Activated CD4-positive, alpha-beta T cell treated with anti-CD3 and anti-CD28 coated beads for 36 hours (primary cell): ENCODE measurements around the gene BNIP1. TPM values are rescaled to one million over a fixed set of nuclear protein-coding genes. Genes with fewer than 3 reads are reported as not detected.

ENCODE experiments used
- ATAC-seq: fragments of 200-7000 bp; cut with Tn5 transposase; one replicate; pipeline ENCODE4 v1.10.0; 2021; ENCODE audit warnings: mild to moderate bottlenecking, moderate library complexity
- CTCF ChIA-PET: fragments of 350-600 bp; sonication (Branson Sonifier 250); formaldehyde crosslinking; loops from one replicate; lab custom pipeline; 2021; ENCODE audit warnings: antibody characterized with exemption; lab: Charles Lee
- POLR2A ChIA-PET: fragments of 350-600 bp; sonication (Branson Sonifier 250); formaldehyde crosslinking; loops from one replicate; lab custom pipeline; 2021; ENCODE audit warnings: antibody characterized with exemption, inconsistent platforms; lab: Charles Lee
- DNase-seq: peaks from one replicate; pipeline ENCODE4 v3.0.0-alpha.2; 2020
- H3K27ac Mint-ChIP-seq: one replicate; pipeline ENCODE4 v1.8.0; 2021; ENCODE audit warnings: mixed read lengths
- H3K27me3 Mint-ChIP-seq: one replicate; pipeline ENCODE4 v1.8.0; 2021; ENCODE audit warnings: mixed read lengths
- H3K36me3 Mint-ChIP-seq: one replicate; pipeline ENCODE4 v1.8.0; 2021; ENCODE audit warnings: low read depth, mixed read lengths
- H3K4me1 Mint-ChIP-seq: one replicate; pipeline ENCODE4 v1.8.0; 2021; ENCODE audit warnings: mixed read lengths
- H3K4me3 Mint-ChIP-seq: one replicate; pipeline ENCODE4 v1.8.0; 2021; ENCODE audit warnings: mild to moderate bottlenecking, moderate library complexity, mixed read lengths
- H3K9me3 Mint-ChIP-seq: one replicate; pipeline ENCODE4 v1.8.0; 2021; ENCODE audit warnings: low read depth, mixed read lengths
- intact Hi-C, 2 experiments: fragments of 100-400 bp; cut with DNase I in 1 of 2; cut with micrococcal nuclease in 1 of 2; formaldehyde crosslinking; loops; one replicate each; pipeline versions ENCODE4 v1.14.2 to v1.15.1; 2022 to 2024; cut with DNase I, micrococcal nuclease
- total RNA-seq, 2 experiments: library from RNA; stranded (reverse); gene quantifications; one replicate each; pipeline ENCODE4 v1.2.3, GENCODE V29; 2021

Gene BNIP1
- total RNA-seq, 2 experiments from 2014 or later: 24.2 to 26.8 TPM

DNA sequence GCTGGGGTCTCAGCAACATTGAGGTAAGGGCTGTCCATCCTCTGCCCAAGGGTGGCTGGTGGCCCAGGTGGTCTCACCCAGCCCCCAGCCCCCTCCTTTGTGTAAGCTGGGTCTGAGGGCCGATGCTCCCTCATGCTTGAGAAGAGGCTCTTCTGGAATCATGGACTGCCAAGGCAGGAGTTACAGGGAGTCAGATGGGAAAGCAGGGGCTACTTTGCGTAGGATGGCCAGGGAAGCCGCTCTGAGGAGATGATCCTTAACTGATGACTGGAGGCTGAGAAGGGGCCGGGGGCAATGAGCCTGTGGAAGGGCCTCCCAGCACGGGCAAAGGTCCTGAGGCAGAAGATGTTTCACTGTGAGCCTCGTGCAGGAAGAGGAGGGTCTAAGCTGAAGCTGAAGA, 67.0 kb downstream of the BNIP1 start:
- H3K27ac Mint-ChIP-seq: no peak overlapping the region
- no peaks in the 10 kb centered on the region for H3K4me1 Mint-ChIP-seq
- POLR2A ChIA-PET: no interaction called here
- CTCF ChIA-PET: interaction anchor here (1.2 kb wide), 1 partner anchor 16 kb away, joined by 4 read pairs; no protein-coding TSS in a partner anchor
- DNase-seq (no peak), ATAC-seq (no peak)
- H3K9me3 Mint-ChIP-seq: peaks cover 3% of the 10 kb centered on the region
- H3K36me3 Mint-ChIP-seq: no peaks in the 10 kb centered on the region
- peaks cover 17% of the 10 kb centered on the region for H3K27me3 Mint-ChIP-seq
- intact Hi-C loops: no loop called here
- no peak overlapping the region for H3K4me3 Mint-ChIP-seq

DNA sequence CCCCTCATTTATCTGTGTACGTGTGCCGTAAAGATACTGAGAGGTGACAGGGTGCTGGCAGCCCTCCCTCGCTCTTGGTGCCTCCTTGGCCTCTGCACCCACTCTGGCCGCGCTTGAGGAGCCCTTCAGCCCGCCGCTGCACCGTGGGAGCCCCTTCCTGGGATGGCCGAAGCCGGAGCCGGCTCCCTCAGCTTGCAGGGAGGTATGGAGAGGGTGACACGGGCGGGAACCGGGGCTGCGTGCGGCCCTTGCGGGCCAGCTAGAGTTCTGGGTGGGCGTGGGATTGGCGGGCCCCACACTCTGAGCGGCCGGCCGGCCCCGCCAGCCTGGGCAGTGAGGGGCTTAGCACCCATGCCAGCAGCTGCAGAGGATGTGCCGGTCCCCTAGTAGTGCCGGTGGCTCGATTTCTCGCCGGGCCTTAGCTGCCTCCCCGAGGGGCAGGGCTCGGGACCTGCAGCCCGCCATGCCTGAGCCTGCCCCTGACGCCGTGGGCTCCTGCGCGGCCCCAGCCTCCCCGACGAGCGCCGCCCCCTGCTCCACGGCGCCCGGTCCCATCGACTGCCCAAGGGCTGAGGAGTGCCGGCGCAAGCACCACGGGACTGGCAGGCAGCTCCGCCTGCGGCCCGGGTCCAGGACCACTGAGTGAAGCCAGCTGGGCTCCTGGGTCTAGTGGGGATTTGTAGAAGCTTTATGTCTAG, 69.1 kb downstream of the BNIP1 start:
- intact Hi-C loops: no loop called here
- ATAC-seq (no peak), DNase-seq (no peak)
- H3K27ac Mint-ChIP-seq: no peak overlapping the region
- H3K36me3 Mint-ChIP-seq: no peaks in the 10 kb centered on the region
- peaks cover 3% of the 10 kb centered on the region for H3K9me3 Mint-ChIP-seq
- ChIA-PET CTCF (no interaction called here), POLR2A (no interaction called here)
- no peak overlapping the region for H3K4me3 Mint-ChIP-seq
- H3K27me3 Mint-ChIP-seq: peaks cover 18% of the 10 kb centered on the region
- no peaks in the 10 kb centered on the region for H3K4me1 Mint-ChIP-seq

Other genes starting within 250 kb of the BNIP1 start
- 10 to 100 TPM; 62.8 to 72.6 TPM for gene RPL26L1, start 185.1 kb upstream of the BNIP1 start, total RNA-seq
- gene ATP6V0E1, start 160.8 kb upstream of the BNIP1 start, total RNA-seq: 100 to 1,000 TPM; 102 to 109 TPM
- gene CREBRF, start 88.2 kb upstream of the BNIP1 start, total RNA-seq: 10 to 100 TPM; 10.2 to 11.3 TPM
- gene NKX2-5, start 90.7 kb downstream of the BNIP1 start, total RNA-seq: under 1 TPM; 0.09 to 0.21 TPM
- 10 to 100 TPM; 31.5 to 49.6 TPM for gene STC2, start 183.9 kb downstream of the BNIP1 start, total RNA-seq